GM12878 (cell line): ENCODE results near the gene PPP1R9B. TPM values are rescaled to one million over a fixed set of nuclear protein-coding genes. Genes with fewer than 3 reads are reported as not detected.

Experiments used
- ATAC-seq: fragments of 200-7000 bp; cut with Tn5 transposase; 3 replicates; pipeline ENCODE4 v1.9.1; 2020; ENCODE audit warnings: mild to moderate bottlenecking, moderate library complexity
- BruUV-seq: library from RNA; stranded (reverse); fragments of 400-500 nt; replicated peaks from 2 replicates; lab custom pipeline; 2021; lab: Mats Ljungman, UMichigan
- CTCF ChIA-PET: fragments of 300-600 bp; sonication (Branson Sonifier 250); formaldehyde crosslinking; extraction: SDS; loops from one replicate; lab custom pipeline; 2021; ENCODE audit warnings: inconsistent platforms; lab: Yijun Ruan, JAX
- POLR2A ChIA-PET: fragments of 350-600 bp; formaldehyde crosslinking; extraction: SDS; loops from one replicate; lab custom pipeline; 2021; ENCODE audit warnings: inconsistent platforms; lab: Charles Lee
- RAD21 ChIA-PET: fragments of 300-600 bp; sonication (Branson Sonifier 250); formaldehyde crosslinking; loops from one replicate; lab custom pipeline; 2023; ENCODE audit warnings: antibody characterized with exemption; ENCODE audit not compliant: unreplicated experiment; lab: Charles Lee
- SMC1A ChIA-PET: fragments of 300-600 bp; sonication (Branson Sonifier 250); formaldehyde crosslinking; loops from one replicate; lab custom pipeline; 2023; ENCODE audit not compliant: unreplicated experiment, uncharacterized antibody; lab: Charles Lee
- DNase-seq: peaks from one replicate; pipeline ENCODE4 v3.0.0-alpha.2; 2011; ENCODE audit warnings: low read depth, low spot score
- FAIRE-seq: peaks from 3 replicates; lab custom pipeline; 2011; peaks lifted over from hg19 to GRCh38; lab: Jason Lieb, UNC
- H2AFZ ChIP-seq: 2 replicates; pipeline ENCODE4 v1.6.0; 2011; ENCODE audit warnings: low read depth, low read length, control low read depth; ENCODE audit not compliant: control insufficient read depth
- H3K27ac ChIP-seq: 2 replicates; pipeline ENCODE4 v1.5.1; 2011; ENCODE audit warnings: control low read depth; ENCODE audit not compliant: control insufficient read depth, insufficient read depth
- H3K27me3 ChIP-seq, 2 experiments: replicated peaks in 1 of 2; 2 replicates each; pipeline versions ENCODE4 v1.6.0 to v1.6.1; 2011; ENCODE audit warnings: low read length in 1 of 2; ENCODE audit not compliant: control insufficient read depth in 2 of 2, insufficient read depth in 2 of 2
- H3K36me3 ChIP-seq, 2 experiments: 2 replicates each; pipeline ENCODE4 v1.5.1; 2011; ENCODE audit warnings: low read length in 1 of 2; ENCODE audit not compliant: control insufficient read depth in 2 of 2, insufficient read depth in 2 of 2
- H3K4me1 ChIP-seq: 2 replicates; pipeline ENCODE4 v1.6.1; 2011; ENCODE audit warnings: mild to moderate bottlenecking, low read length, moderate library complexity, mixed read lengths; ENCODE audit not compliant: control insufficient read depth, insufficient read depth
- H3K4me2 ChIP-seq: 2 replicates; pipeline ENCODE4 v1.6.0; 2011; ENCODE audit warnings: control low read depth; ENCODE audit not compliant: control insufficient read depth, insufficient read depth
- H3K4me3 ChIP-seq: fragments of 200-600 bp; sonication (generic); 2 replicates; pipeline ENCODE4 v1.5.1; 2016
- H3K79me2 ChIP-seq: 2 replicates; pipeline ENCODE4 v1.6.0; 2011; ENCODE audit warnings: low read length; ENCODE audit not compliant: control insufficient read depth, insufficient read depth
- H3K9ac ChIP-seq: 2 replicates; pipeline ENCODE4 v1.8.0; 2011; ENCODE audit warnings: low read length, control low read depth, mixed read lengths; ENCODE audit not compliant: control insufficient read depth, insufficient read depth
- H3K9me3 ChIP-seq: replicated peaks from 3 replicates; pipeline ENCODE4 v1.5.1; 2011; ENCODE audit warnings: mild to moderate bottlenecking, low read length; ENCODE audit not compliant: control insufficient read depth, insufficient read depth
- H4K20me1 ChIP-seq: 2 replicates; pipeline ENCODE4 v1.6.0; 2011; ENCODE audit not compliant: control insufficient read depth, insufficient read depth
- NFIC ChIP-seq: IDR thresholded peaks from 2 replicates; pipeline ENCODE4 v1.6.1; 2012; ENCODE audit warnings: low read depth, mild to moderate bottlenecking, inconsistent platforms, low read length, moderate library complexity
- POLR2A ChIP-seq: IDR thresholded peaks from 2 replicates; pipeline ENCODE4 v1.6.1; 2011; ENCODE audit warnings: low read depth, mild to moderate bottlenecking, low read length
- POLR2AphosphoS5 ChIP-seq: IDR thresholded peaks from 2 replicates; pipeline ENCODE4 v1.6.1; 2011; ENCODE audit warnings: mild to moderate bottlenecking, low read length, inconsistent platforms
- TBL1XR1 ChIP-seq: IDR thresholded peaks from 2 replicates; pipeline ENCODE4 v1.6.1; 2012; ENCODE audit warnings: low read depth, low read length, improper control_type of control experiment
- ZBTB4 ChIP-seq: fragments of 450-650 bp; formaldehyde crosslinking; IDR thresholded peaks from 2 replicates; pipeline ENCODE4 v1.4.0; 2022; ENCODE audit warnings: mild to moderate bottlenecking, moderate library complexity
- WGBS: methylation state at CpG from one replicate; pipeline ENCODE4 v1.1.6; 2016; ENCODE audit warnings: low lambda C conversion rate; ENCODE audit not compliant: insufficient replicate concordance, insufficient coverage; ENCODE audit errors: missing lambda C conversion rate; 5-methylcytosine and 5-hydroxymethylcytosine counted together
- in situ Hi-C: fragments of 300-500 bp; cut with MboI; formaldehyde crosslinking; loops from 9 replicates; pipeline ENCODE4 v1.14.3; 2018; ENCODE audit warnings: mixed read lengths
- intact Hi-C: fragments of 100-400 bp; cut with micrococcal nuclease; formaldehyde crosslinking; loops from one replicate; pipeline ENCODE4 v1.14.2; 2022; ENCODE audit not compliant: unreplicated experiment
- polyA plus RNA-seq, 11 experiments: library from polyadenylated mRNA; depleted of rRNA in 4 of 11; unstranded in 6 of 11; stranded (reverse) in 5 of 11; fragments of >200 nt; fragmentation: Nextera tagmentation in 4 of 11; fragmentation: Illumina TruSeq in 1 of 11; extraction: Ambion mirVana in 4 of 11; extraction: Trizol in 1 of 11; gene quantifications; 1 replicate in 1 of 11; 2 replicates in 10 of 11; pipeline versions ENCODE4 v1.2.1 to v1.2.3, GENCODE V29; 2011 to 2016; ENCODE audit warnings: inconsistent platforms in 2 of 11, missing spikeins in 2 of 11, low read depth in 1 of 11
- total RNA-seq, 4 experiments: library from RNA; depleted of rRNA in 3 of 4; stranded (reverse); fragments of >200 nt in 3 of 4; fragmentation: Illumina TruSeq in 1 of 4; extraction: Trizol in 1 of 4; gene quantifications; 2 replicates each; pipeline versions ENCODE4 v1.2.1 to v1.2.3, GENCODE V29; 2013 to 2021
- TF ChIP-seq, protein P1 (sequence below): fragments of 450-650 bp; IDR thresholded peaks from 2 replicates; pipeline ENCODE4 v1.6.1; 2018; ENCODE audit warnings: borderline replicate concordance, mild to moderate bottlenecking; ENCODE audit not compliant: partially characterized antibody

PPP1R9B gene
- total and polyA plus RNA-seq, 10 of the 15 experiments (the other 5 are each of a cell fraction or from before 2014, with no cell fraction given) = 0.20 to 107 (median 37.5) TPM

GRCh38 chr17:50137042-50137441, 13.4 kb downstream of the PPP1R9B start (continued):
- TF ChIP-seq, protein P1, sequence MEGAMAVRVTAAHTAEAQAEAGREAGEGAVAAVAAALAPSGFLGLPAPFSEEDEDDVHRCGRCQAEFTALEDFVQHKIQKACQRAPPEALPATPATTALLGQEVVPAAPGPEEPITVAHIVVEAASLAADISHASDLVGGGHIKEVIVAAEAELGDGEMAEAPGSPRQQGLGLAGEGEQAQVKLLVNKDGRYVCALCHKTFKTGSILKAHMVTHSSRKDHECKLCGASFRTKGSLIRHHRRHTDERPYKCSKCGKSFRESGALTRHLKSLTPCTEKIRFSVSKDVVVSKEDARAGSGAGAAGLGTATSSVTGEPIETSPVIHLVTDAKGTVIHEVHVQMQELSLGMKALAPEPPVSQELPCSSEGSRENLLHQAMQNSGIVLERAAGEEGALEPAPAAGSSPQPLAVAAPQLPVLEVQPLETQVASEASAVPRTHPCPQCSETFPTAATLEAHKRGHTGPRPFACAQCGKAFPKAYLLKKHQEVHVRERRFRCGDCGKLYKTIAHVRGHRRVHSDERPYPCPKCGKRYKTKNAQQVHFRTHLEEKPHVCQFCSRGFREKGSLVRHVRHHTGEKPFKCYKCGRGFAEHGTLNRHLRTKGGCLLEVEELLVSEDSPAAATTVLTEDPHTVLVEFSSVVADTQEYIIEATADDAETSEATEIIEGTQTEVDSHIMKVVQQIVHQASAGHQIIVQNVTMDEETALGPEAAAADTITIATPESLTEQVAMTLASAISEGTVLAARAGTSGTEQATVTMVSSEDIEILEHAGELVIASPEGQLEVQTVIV = no peak
- TF ChIP-seq NFIC = no peak
- TF ChIP-seq TBL1XR1 = no peak

DNA sequence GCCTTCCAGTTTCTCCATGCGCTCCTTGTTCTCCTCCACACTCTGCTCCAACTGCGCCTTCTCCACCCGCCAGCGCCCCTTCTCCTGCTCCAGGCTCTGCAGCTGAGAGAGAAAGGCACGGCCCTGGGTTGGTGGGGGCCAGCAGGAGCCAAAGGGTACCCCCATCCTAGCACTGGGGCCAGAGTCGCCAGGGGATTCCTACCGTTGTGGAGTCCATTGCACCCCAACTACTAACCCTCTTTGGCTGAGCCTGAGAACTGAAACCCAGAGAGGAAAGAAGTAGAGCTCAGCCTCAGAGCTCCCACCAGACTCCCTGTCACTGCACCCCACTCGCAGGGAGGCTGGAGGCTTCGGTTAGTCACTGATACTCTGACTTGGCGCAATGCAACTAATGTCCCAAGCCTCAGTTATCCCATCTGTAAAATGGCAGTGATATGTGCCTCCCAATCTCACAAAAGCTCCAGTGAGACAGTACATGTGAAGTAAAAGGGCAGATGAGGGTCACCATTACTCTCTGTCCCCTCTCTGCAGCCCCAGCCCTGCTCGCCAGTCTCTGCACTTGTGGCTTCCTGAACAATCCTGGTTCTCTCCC, 14.3 kb downstream of the PPP1R9B start:
- H3K36me3 ChIP-seq = peaks cover 46 to 62% of the 10 kb centered on the region in 2 experiments
- CTCF ChIA-PET = interaction anchor here (1.0 to 6.9 kb wide), 3 partner anchors 22 to 43 kb away, joined by 5 to 87 read pairs (median 7); no protein-coding TSS in a partner anchor

More for the DNA sequence above, 14.3 kb downstream of the PPP1R9B start:
- 92% methylated on average over 11 of the region's 11 CpGs for WGBS
- Histone ChIP-seq H3K4me3 (no peak overlapping the region), H3K79me2 (peaks cover 4% of the 10 kb centered on the region), H3K9me3 (no peaks in the 10 kb centered on the region), H2AFZ (no peak overlapping the region), H3K4me2 (no peak overlapping the region), H3K4me1 (peaks cover 13% of the 10 kb centered on the region), H3K27ac (no peak overlapping the region), H4K20me1 (peaks cover 17% of the 10 kb centered on the region; the same call in 1 of the 2 replicates), H3K9ac (no peak overlapping the region), H3K27me3 (no peaks in the 10 kb centered on the region)
- in situ Hi-C loops = no loop called here
- no peak for FAIRE-seq
- DNase-seq = no peak
- POLR2A ChIA-PET = interaction anchor here (1.1 kb wide), 1 partner anchor 11 kb away, joined by 4 read pairs; no protein-coding TSS in a partner anchor
- no peak for ATAC-seq
- BruUV-seq = no TSS peak
- TF ChIP-seq POLR2AphosphoS5 (0 out of 2 replicates have a peak, but pooled peaks have one; percentile 25), POLR2A (0 out of 2 replicates have a peak, but pooled peaks have one; percentile 8), ZBTB4 (no peak)
- SMC1A ChIA-PET = interaction anchor here (0.8 kb wide), 1 partner anchor 26 kb away, joined by 3 read pairs; no protein-coding TSS in a partner anchor
- intact Hi-C loops = no loop called here
- RAD21 ChIA-PET = interaction anchor here (0.9 kb wide), 1 partner anchor 27 kb away, joined by 3 read pairs; no protein-coding TSS in a partner anchor
